ENCODE measurements around the gene NTSR2.

Gene NTSR2

GRCh38 chr2:11698009-11698922 is 28.3 kb upstream of the NTSR2 start:
- Mint-ChIP-seq H3K4me3 (no peak overlapping the region), H3K36me3 (ENCODE audit: low read depth) (no peaks in the 10 kb centered on the region), H3K4me1 (peaks cover 24% of the 10 kb centered on the region), H3K9me3 (no peaks in the 10 kb centered on the region), H3K27me3 (ENCODE audit: low read depth) (peaks cover 4% of the 10 kb centered on the region), H3K27ac (no peak overlapping the region)
- TF ChIP-seq CTCF (IDR thresholded peaks at IDR 0.05; ENCODE audit: unreplicated experiment in 3 of 3), result no peak

GRCh38 chr2:11697103-11697871 is 27.3 kb upstream of the NTSR2 start:
- no peak for TF ChIP-seq CTCF (IDR thresholded peaks at IDR 0.05; ENCODE audit: unreplicated experiment in 3 of 3)
- H3K4me1 Mint-ChIP-seq, result peaks cover 30% of the 10 kb centered on the region
- H3K9me3 Mint-ChIP-seq, result no peaks in the 10 kb centered on the region
- peaks cover 4% of the 10 kb centered on the region for H3K27me3 Mint-ChIP-seq (ENCODE audit: low read depth)
- H3K36me3 Mint-ChIP-seq (ENCODE audit: low read depth), result no peaks in the 10 kb centered on the region
- H3K4me3 Mint-ChIP-seq, result no peak overlapping the region
- H3K27ac Mint-ChIP-seq, result no peak overlapping the region

GRCh38 chr2:11696736-11697102 is 26.7 kb upstream of the NTSR2 start:
- H3K36me3 Mint-ChIP-seq (ENCODE audit: low read depth), result no peaks in the 10 kb centered on the region
- no peak overlapping the region for H3K4me3 Mint-ChIP-seq
- TF ChIP-seq CTCF (IDR thresholded peaks at IDR 0.05; ENCODE audit: unreplicated experiment in 3 of 3), result no peak
- no peak overlapping the region for H3K27ac Mint-ChIP-seq
- H3K27me3 Mint-ChIP-seq (ENCODE audit: low read depth), result peaks cover 4% of the 10 kb centered on the region
- H3K9me3 Mint-ChIP-seq, result no peaks in the 10 kb centered on the region
- peaks cover 30% of the 10 kb centered on the region for H3K4me1 Mint-ChIP-seq

GRCh38 chr2:11695576-11695975 is 25.6 kb upstream of the NTSR2 start:
- H3K4me3 Mint-ChIP-seq, result no peak overlapping the region
- peaks cover 31% of the 10 kb centered on the region for H3K4me1 Mint-ChIP-seq
- H3K27ac Mint-ChIP-seq, result no peak overlapping the region
- H3K36me3 Mint-ChIP-seq (ENCODE audit: low read depth), result no peaks in the 10 kb centered on the region
- H3K27me3 Mint-ChIP-seq (ENCODE audit: low read depth), result peaks cover 4% of the 10 kb centered on the region
- no peaks in the 10 kb centered on the region for H3K9me3 Mint-ChIP-seq
- no peak for TF ChIP-seq CTCF (IDR thresholded peaks at IDR 0.05; ENCODE audit: unreplicated experiment in 3 of 3)

- no peaks in the 10 kb centered on the region for H3K9me3 Mint-ChIP-seq
- peaks cover 35% of the 10 kb centered on the region for H3K4me1 Mint-ChIP-seq
- no peak overlapping the region for H3K4me3 Mint-ChIP-seq
- H3K27me3 Mint-ChIP-seq (ENCODE audit: low read depth), result peaks cover 10% of the 10 kb centered on the region
- peak; percentile 66 to 73 (median 72) for TF ChIP-seq CTCF (IDR thresholded peaks at IDR 0.05; ENCODE audit: unreplicated experiment in 3 of 3)
- H3K36me3 Mint-ChIP-seq (ENCODE audit: low read depth), result no peaks in the 10 kb centered on the region
- no peak overlapping the region for H3K27ac Mint-ChIP-seq
Observed at GRCh38 chr2:11692966-11693521, 23.0 kb upstream of the NTSR2 start.
